GM19328 (cell line): ENCODE data around the gene TPRN.
"Not testable (repeated sequence)": the region's sequence is repeated elsewhere in the genome, so short reads cannot be mapped to it uniquely, and the experiment has no call there.

ENCODE experiments used
- ATAC-seq: cut with Tn5 transposase; IDR thresholded peaks from one replicate; pipeline ENCODE4 v1.9.1; 2021; ENCODE audit warnings: mild to moderate bottlenecking, moderate library complexity; ENCODE audit not compliant: unreplicated experiment

TPRN gene

GRCh38 chr9:137200311-137201204, at the start of gene TPRN:
TPRN (minus strand) TSS chr9:137200741; CDS start chr9:137200711, 30 bp downstream.
- ATAC-seq, result peak; percentile 80

- no peak for ATAC-seq
Observed at GRCh38 chr9:137247916-137248175, 47.3 kb upstream of the TPRN start.

- no peak for ATAC-seq
Observed at GRCh38 chr9:137247135-137247915, 46.8 kb upstream of the TPRN start.

GRCh38 chr9:137245450-137246421, 45.2 kb upstream of the TPRN start:
- no peak for ATAC-seq

- ATAC-seq, result no peak
Observed at GRCh38 chr9:137244486-137245449, 44.2 kb upstream of the TPRN start.

- no peak for ATAC-seq
Observed at GRCh38 chr9:137243626-137244485, 43.3 kb upstream of the TPRN start.

GRCh38 chr9:137243266-137243625, 42.7 kb upstream of the TPRN start:
- ATAC-seq, result not testable (repeated sequence)

GRCh38 chr9:137242269-137243203, 42.0 kb upstream of the TPRN start:
- no peak for ATAC-seq

- peak; percentile 3 for ATAC-seq
Observed at GRCh38 chr9:137241490-137242268, 41.1 kb upstream of the TPRN start.

GRCh38 chr9:137240841-137241489, 40.4 kb upstream of the TPRN start, which contains the start of gene TUBB4B:
TUBB4B (plus strand) TSS chr9:137241287; CDS start chr9:137241361, 74 bp downstream.
- peak; percentile 64 for ATAC-seq

GRCh38 chr9:137240318-137240840, 39.8 kb upstream of the TPRN start:
- ATAC-seq, result peak; percentile 15

- ATAC-seq, result not testable (repeated sequence)
Observed at GRCh38 chr9:137239541-137240200, 39.1 kb upstream of the TPRN start.

GRCh38 chr9:137237759-137238726, 37.5 kb upstream of the TPRN start:
- ATAC-seq, result no peak

GRCh38 chr9:137236936-137237421, 36.4 kb upstream of the TPRN start:
- ATAC-seq, result no peak
